Measurements from ENCODE around the gene CDH19. TPM values are rescaled to one million over a fixed set of nuclear protein-coding genes. Genes with fewer than 3 reads are reported as not detected.

The CDH19 gene, protein sequence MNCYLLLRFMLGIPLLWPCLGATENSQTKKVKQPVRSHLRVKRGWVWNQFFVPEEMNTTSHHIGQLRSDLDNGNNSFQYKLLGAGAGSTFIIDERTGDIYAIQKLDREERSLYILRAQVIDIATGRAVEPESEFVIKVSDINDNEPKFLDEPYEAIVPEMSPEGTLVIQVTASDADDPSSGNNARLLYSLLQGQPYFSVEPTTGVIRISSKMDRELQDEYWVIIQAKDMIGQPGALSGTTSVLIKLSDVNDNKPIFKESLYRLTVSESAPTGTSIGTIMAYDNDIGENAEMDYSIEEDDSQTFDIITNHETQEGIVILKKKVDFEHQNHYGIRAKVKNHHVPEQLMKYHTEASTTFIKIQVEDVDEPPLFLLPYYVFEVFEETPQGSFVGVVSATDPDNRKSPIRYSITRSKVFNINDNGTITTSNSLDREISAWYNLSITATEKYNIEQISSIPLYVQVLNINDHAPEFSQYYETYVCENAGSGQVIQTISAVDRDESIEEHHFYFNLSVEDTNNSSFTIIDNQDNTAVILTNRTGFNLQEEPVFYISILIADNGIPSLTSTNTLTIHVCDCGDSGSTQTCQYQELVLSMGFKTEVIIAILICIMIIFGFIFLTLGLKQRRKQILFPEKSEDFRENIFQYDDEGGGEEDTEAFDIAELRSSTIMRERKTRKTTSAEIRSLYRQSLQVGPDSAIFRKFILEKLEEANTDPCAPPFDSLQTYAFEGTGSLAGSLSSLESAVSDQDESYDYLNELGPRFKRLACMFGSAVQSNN
- 0.51 to 1.5 TPM (median 0.87 TPM) in 5 replicates for total RNA-seq (2022; extraction: Qiagen RNA extraction; ENCODE audit: low read depth)

DNA sequence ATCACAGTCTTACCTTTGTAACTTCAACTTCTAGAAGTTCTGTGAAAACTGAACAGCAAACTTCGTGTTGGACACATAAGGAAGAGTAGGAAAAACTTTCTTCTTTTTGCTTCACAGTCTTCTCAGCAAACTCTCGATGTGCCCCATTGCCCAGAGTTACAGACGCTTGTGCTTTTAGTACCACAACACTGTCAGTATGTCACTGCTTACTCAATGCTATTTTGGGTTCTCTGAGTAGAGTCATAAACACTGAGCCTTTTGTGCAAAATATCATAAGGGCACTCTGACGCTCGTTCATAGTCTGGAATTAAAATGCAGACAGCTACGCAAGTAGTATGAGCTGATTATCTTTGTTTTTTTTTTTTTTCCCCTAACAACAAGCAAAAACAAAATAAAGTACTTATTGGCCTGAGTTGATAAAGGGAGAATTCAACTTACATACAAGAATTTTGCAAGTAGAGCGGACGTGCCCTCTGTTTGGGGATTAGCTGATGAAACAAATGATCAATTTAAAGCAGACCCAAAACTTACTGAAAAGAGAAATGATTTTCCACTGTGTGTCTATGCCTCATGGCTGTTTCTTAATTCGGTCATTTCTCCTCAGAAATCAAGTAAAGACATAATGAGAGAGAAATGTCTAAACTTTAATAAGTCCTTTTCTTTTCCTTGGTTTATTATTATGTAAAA is at the start of gene CDH19:
Gene CDH19 (minus strand): TSS at position 150 of the 687 bp plus-strand sequence. CDS start 31,886 bp downstream, outside the sequence.

Measured in A549 treated with ZK216348 at 1 μM for 4 hours (cell line).